SKM-1 (cell line): Measurements from ENCODE around the gene FGFR4.
A peak's percentile ranks its signal among the peaks of the same experiment; 100 is the strongest.

ENCODE experiments used
- DNase-seq: peaks from one replicate; lab custom pipeline; 2025; ENCODE audit not compliant: unreplicated experiment; lab: John Stamatoyannopoulos, UW

Gene FGFR4

GRCh38 chr5:177099422-177100093 is 12.8 kb downstream of the FGFR4 start:
- no peak for DNase-seq

- no peak for DNase-seq
Observed at GRCh38 chr5:177100714-177101121, 14.0 kb downstream of the FGFR4 start.

- no peak for DNase-seq
Observed at GRCh38 chr5:177103523-177104253, 17.0 kb downstream of the FGFR4 start.

- DNase-seq: no peak
Observed at GRCh38 chr5:177105691-177106476, 19.2 kb downstream of the FGFR4 start.

GRCh38 chr5:177107159-177107558 is 20.4 kb downstream of the FGFR4 start:
- DNase-seq: no peak

GRCh38 chr5:177109810-177110209 is 23.1 kb downstream of the FGFR4 start:
- no peak for DNase-seq

- no peak for DNase-seq
Observed at GRCh38 chr5:177111720-177112394, 25.1 kb downstream of the FGFR4 start.

- no peak for DNase-seq
Observed at GRCh38 chr5:177112589-177113220, 26.0 kb downstream of the FGFR4 start.

- DNase-seq: peak; percentile 73
Observed at GRCh38 chr5:177113566-177114424, 27.1 kb downstream of the FGFR4 start.

- no peak for DNase-seq
Observed at GRCh38 chr5:177116631-177117373, 30.1 kb downstream of the FGFR4 start.

GRCh38 chr5:177117441-177118045 is 30.8 kb downstream of the FGFR4 start:
- DNase-seq: no peak

GRCh38 chr5:177122566-177122965 is 35.9 kb downstream of the FGFR4 start:
- DNase-seq: no peak

- no peak for DNase-seq
Observed at GRCh38 chr5:177123789-177124485, 37.2 kb downstream of the FGFR4 start.

- DNase-seq: no peak
Observed at GRCh38 chr5:177124486-177124991, 37.8 kb downstream of the FGFR4 start.

GRCh38 chr5:177126771-177127170 is 40.1 kb downstream of the FGFR4 start:
- no peak for DNase-seq

GRCh38 chr5:177128551-177128981 is 41.9 kb downstream of the FGFR4 start:
- DNase-seq: no peak

- DNase-seq: no peak
Observed at GRCh38 chr5:177130211-177131018, 43.7 kb downstream of the FGFR4 start.
